ENCODE measurements around the gene SCGB1D1. TPM values are rescaled to one million over a fixed set of nuclear protein-coding genes. Genes with fewer than 3 reads are reported as not detected.

The SCGB1D1 gene
- total RNA-seq, 4 donors from 2014 or later = not detected

- H3K36me3 ChIP-seq = peaks cover 0 to 26% (median 7%) of the 10 kb centered on the region in 4 donors
- H3K9me3 ChIP-seq = no peaks in the 10 kb centered on the region
- no peak for DNase-seq
- no peak overlapping the region for H3K27ac ChIP-seq
- 92 to 94% methylated on average over 2 to 10 of the region's 10 CpGs for WGBS, 2 donors (ENCODE audit: low coverage in 1 of 2)
- no peaks in the 10 kb centered on the region for H3K4me1 ChIP-seq
- H3K4me3 ChIP-seq = no peak overlapping the region
- in situ Hi-C loops (cut with MboI; ENCODE audit: low pct_ligation_motif_present in 1 of 4, low pct_unique_long_range_greater_than_20kb in 1 of 4, low sequenced_read_pairs in 3 of 4) (no loop called here), intact Hi-C loops (cut with DNase I; ENCODE audit: low total_unique reads) (no loop called here)
- no peaks in the 10 kb centered on the region for H3K27me3 ChIP-seq
- TF ChIP-seq EP300 (IDR thresholded peaks at IDR 0.05; ENCODE audit: low read depth) (no peak), CTCF (IDR thresholded peaks at IDR 0.05) (no peak), POLR2AphosphoS5 (IDR thresholded peaks at IDR 0.05) (no peak), POLR2A (IDR thresholded peaks at IDR 0.05) (no peak)
Measured at GRCh38 chr11:62150887-62151736, 38.9 kb upstream of the SCGB1D1 start.

- H3K27ac ChIP-seq = no peak overlapping the region
- TF ChIP-seq POLR2A (IDR thresholded peaks at IDR 0.05) (no peak), CTCF (IDR thresholded peaks at IDR 0.05) (no peak), POLR2AphosphoS5 (IDR thresholded peaks at IDR 0.05) (no peak), EP300 (IDR thresholded peaks at IDR 0.05; ENCODE audit: low read depth) (no peak)
- H3K36me3 ChIP-seq = peaks cover 0 to 26% (median 7%) of the 10 kb centered on the region in 4 donors
- DNase-seq = no peak
- H3K4me1 ChIP-seq = no peaks in the 10 kb centered on the region
- WGBS, 2 donors (ENCODE audit: low coverage in 1 of 2) = 94% methylated on average over 9 of the region's 9 CpGs; no CpG with 5 or more reads in 1 of the 2 donors
- in situ Hi-C loops (cut with MboI; ENCODE audit: low pct_ligation_motif_present in 1 of 4, low pct_unique_long_range_greater_than_20kb in 1 of 4, low sequenced_read_pairs in 3 of 4) = no loop called here
- no peak overlapping the region for H3K4me3 ChIP-seq
- intact Hi-C loops (cut with DNase I; ENCODE audit: low total_unique reads) = no loop called here
- H3K9me3 ChIP-seq = no peaks in the 10 kb centered on the region
- H3K27me3 ChIP-seq = no peaks in the 10 kb centered on the region
Measured at GRCh38 chr11:62151737-62152102, 38.3 kb upstream of the SCGB1D1 start.

GRCh38 chr11:62152245-62153086 lies 37.5 kb upstream of the SCGB1D1 start:
- intact Hi-C loops (cut with DNase I; ENCODE audit: low total_unique reads) = no loop called here
- 73 to 96% methylated on average over 3 to 14 of the region's 14 CpGs for WGBS, 2 donors (ENCODE audit: low coverage in 1 of 2)
- H3K9me3 ChIP-seq = no peaks in the 10 kb centered on the region
- no peak overlapping the region for H3K27ac ChIP-seq
- peaks cover 0 to 22% (median 7%) of the 10 kb centered on the region in 4 donors for H3K36me3 ChIP-seq
- TF ChIP-seq CTCF (IDR thresholded peaks at IDR 0.05) (no peak), POLR2AphosphoS5 (IDR thresholded peaks at IDR 0.05) (no peak), POLR2A (IDR thresholded peaks at IDR 0.05) (no peak), EP300 (IDR thresholded peaks at IDR 0.05; ENCODE audit: low read depth) (no peak)
- H3K4me3 ChIP-seq = no peak overlapping the region
- no peak for DNase-seq
- H3K4me1 ChIP-seq = no peaks in the 10 kb centered on the region
- no peaks in the 10 kb centered on the region for H3K27me3 ChIP-seq
- in situ Hi-C loops (cut with MboI; ENCODE audit: low pct_ligation_motif_present in 1 of 4, low pct_unique_long_range_greater_than_20kb in 1 of 4, low sequenced_read_pairs in 3 of 4) = no loop called here

- 79 to 92% methylated on average over 2 of the region's 2 CpGs for WGBS, 2 donors (ENCODE audit: low coverage in 1 of 2)
- no peaks in the 10 kb centered on the region for H3K27me3 ChIP-seq
- in situ Hi-C loops (cut with MboI; ENCODE audit: low pct_ligation_motif_present in 1 of 4, low pct_unique_long_range_greater_than_20kb in 1 of 4, low sequenced_read_pairs in 3 of 4) (no loop called here), intact Hi-C loops (cut with DNase I; ENCODE audit: low total_unique reads) (no loop called here)
- no peak for TF ChIP-seq CTCF (IDR thresholded peaks at IDR 0.05)
- TF ChIP-seq POLR2A (IDR thresholded peaks at IDR 0.05) = no peak
- TF ChIP-seq EP300 (IDR thresholded peaks at IDR 0.05; ENCODE audit: low read depth) = no peak
- no peak for TF ChIP-seq POLR2AphosphoS5 (IDR thresholded peaks at IDR 0.05)
- H3K36me3 ChIP-seq = peaks cover 0 to 21% (median 7%) of the 10 kb centered on the region in 4 donors
- H3K27ac ChIP-seq = no peak overlapping the region
- DNase-seq = no peak
- H3K9me3 ChIP-seq = no peaks in the 10 kb centered on the region
- H3K4me1 ChIP-seq = no peaks in the 10 kb centered on the region
- no peak overlapping the region for H3K4me3 ChIP-seq
Measured at GRCh38 chr11:62153087-62153395, 37.0 kb upstream of the SCGB1D1 start.
